Stimulated activated naive CD4-positive, alpha-beta T cell treated with Interleukin-2 at 50 U/mL for 16 hours (primary cell): ENCODE results near the gene CDK5R1.

Source experiments
- DNase-seq: peaks from one replicate; lab custom pipeline; 2025; lab: John Stamatoyannopoulos, UW

CDK5R1 gene

GRCh38 chr17:32471652-32472051 lies 15.1 kb upstream of the CDK5R1 start:
- no peak for DNase-seq

- DNase-seq: no peak
Observed at GRCh38 chr17:32475258-32475657, 11.5 kb upstream of the CDK5R1 start.

- no peak for DNase-seq
Observed at GRCh38 chr17:32477220-32477619, 9.6 kb upstream of the CDK5R1 start.

- no peak for DNase-seq
Observed at GRCh38 chr17:32479074-32479617, 7.6 kb upstream of the CDK5R1 start.

- DNase-seq: no peak
Observed at GRCh38 chr17:32481193-32481592, 5.6 kb upstream of the CDK5R1 start.

- DNase-seq: no peak
Observed at GRCh38 chr17:32482568-32483320, 4.0 kb upstream of the CDK5R1 start.

GRCh38 chr17:32483451-32484019 lies 3.3 kb upstream of the CDK5R1 start:
- no peak for DNase-seq

GRCh38 chr17:32484041-32484461 lies 2.7 kb upstream of the CDK5R1 start:
- DNase-seq: no peak

- DNase-seq: no peak
Observed at GRCh38 chr17:32484628-32485027, 2.2 kb upstream of the CDK5R1 start.

- no peak for DNase-seq
Observed at GRCh38 chr17:32485261-32486110, 1.3 kb upstream of the CDK5R1 start.

GRCh38 chr17:32486111-32486700 lies 587 bp upstream of the CDK5R1 start:
- peak; percentile 66 for DNase-seq

- DNase-seq: no peak
Observed at GRCh38 chr17:32487473-32488176, 832 bp downstream of the CDK5R1 start.

- no peak for DNase-seq
Observed at GRCh38 chr17:32488177-32488542, 1.4 kb downstream of the CDK5R1 start.

GRCh38 chr17:32488604-32489180 lies 1.9 kb downstream of the CDK5R1 start:
- DNase-seq: no peak

GRCh38 chr17:32489320-32490100 lies 2.7 kb downstream of the CDK5R1 start:
- DNase-seq: no peak

GRCh38 chr17:32490101-32490482 lies 3.3 kb downstream of the CDK5R1 start:
- DNase-seq: no peak

GRCh38 chr17:32491371-32492263 lies 4.8 kb downstream of the CDK5R1 start:
- DNase-seq: no peak

GRCh38 chr17:32492264-32492589 lies 5.4 kb downstream of the CDK5R1 start:
- no peak for DNase-seq

GRCh38 chr17:32492648-32493289 lies 6.0 kb downstream of the CDK5R1 start:
- no peak for DNase-seq
